Cardiac fibroblast (primary cell): ENCODE measurements around the gene PSMF1.

Experiments
- DNase-seq, 2 donors: peaks; one replicate each; pipeline versions ENCODE4 v3.0.0 to v3.0.0-alpha.2; 2010; ENCODE audit warnings: low read depth in 2 of 2
- H3K4me3 ChIP-seq, 2 donors: replicated peaks in 1 of 2; 1 replicate in 1 of 2; 2 replicates in 1 of 2; pipeline ENCODE4 v1.5.1; 2011; ENCODE audit warnings: low read depth in 2 of 2, low read length in 2 of 2, mild to moderate bottlenecking in 2 of 2, moderate library complexity in 1 of 2
- TF ChIP-seq, protein P1 (sequence below): IDR thresholded peaks from one replicate; pipeline ENCODE4 v1.5.1; 2011; ENCODE audit warnings: low read depth, mild to moderate bottlenecking, low read length, inconsistent platforms

The PSMF1 gene

GRCh38 chr20:1086277-1087213 lies 31.9 kb upstream of the PSMF1 start:
- no peak for DNase-seq
- H3K4me3 ChIP-seq = no peak overlapping the region
- TF ChIP-seq, protein P1, sequence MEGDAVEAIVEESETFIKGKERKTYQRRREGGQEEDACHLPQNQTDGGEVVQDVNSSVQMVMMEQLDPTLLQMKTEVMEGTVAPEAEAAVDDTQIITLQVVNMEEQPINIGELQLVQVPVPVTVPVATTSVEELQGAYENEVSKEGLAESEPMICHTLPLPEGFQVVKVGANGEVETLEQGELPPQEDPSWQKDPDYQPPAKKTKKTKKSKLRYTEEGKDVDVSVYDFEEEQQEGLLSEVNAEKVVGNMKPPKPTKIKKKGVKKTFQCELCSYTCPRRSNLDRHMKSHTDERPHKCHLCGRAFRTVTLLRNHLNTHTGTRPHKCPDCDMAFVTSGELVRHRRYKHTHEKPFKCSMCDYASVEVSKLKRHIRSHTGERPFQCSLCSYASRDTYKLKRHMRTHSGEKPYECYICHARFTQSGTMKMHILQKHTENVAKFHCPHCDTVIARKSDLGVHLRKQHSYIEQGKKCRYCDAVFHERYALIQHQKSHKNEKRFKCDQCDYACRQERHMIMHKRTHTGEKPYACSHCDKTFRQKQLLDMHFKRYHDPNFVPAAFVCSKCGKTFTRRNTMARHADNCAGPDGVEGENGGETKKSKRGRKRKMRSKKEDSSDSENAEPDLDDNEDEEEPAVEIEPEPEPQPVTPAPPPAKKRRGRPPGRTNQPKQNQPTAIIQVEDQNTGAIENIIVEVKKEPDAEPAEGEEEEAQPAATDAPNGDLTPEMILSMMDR = no peak

- TF ChIP-seq, protein P1 = no peak
- DNase-seq = no peak
These were observed 31.0 kb upstream of the PSMF1 start for GRCh38 chr20:1087311-1087905.

DNA sequence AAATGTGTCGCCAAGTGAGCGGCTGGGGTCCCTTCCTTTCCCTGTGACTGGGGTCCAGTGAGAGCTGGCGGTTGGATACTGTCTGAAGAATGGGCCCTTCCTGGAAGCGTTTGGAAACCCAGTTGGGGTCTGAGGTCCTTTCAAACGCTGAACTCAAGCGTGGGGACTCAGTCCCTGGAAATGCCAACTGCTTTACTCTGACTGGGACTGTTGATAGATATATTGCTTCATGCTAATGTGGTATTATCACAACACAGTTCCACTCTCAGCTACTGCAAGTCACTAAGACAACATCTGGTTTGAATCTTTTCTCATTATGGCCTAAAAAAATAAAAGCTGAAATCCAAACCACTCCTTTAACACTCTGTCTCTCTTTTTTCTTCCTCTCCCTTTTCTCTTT lies 23.7 kb upstream of the PSMF1 start:
- TF ChIP-seq, protein P1 = no peak
- H3K4me3 ChIP-seq = no peak overlapping the region
- DNase-seq = no peak

More at GRCh38 chr20:1087311-1087905, 31.0 kb upstream of the PSMF1 start:
- H3K4me3 ChIP-seq = no peak overlapping the region

GRCh38 chr20:1101533-1101932 lies 16.9 kb upstream of the PSMF1 start:
- H3K4me3 ChIP-seq = no peak overlapping the region
- no peak for DNase-seq
- TF ChIP-seq, protein P1 = no peak

DNA sequence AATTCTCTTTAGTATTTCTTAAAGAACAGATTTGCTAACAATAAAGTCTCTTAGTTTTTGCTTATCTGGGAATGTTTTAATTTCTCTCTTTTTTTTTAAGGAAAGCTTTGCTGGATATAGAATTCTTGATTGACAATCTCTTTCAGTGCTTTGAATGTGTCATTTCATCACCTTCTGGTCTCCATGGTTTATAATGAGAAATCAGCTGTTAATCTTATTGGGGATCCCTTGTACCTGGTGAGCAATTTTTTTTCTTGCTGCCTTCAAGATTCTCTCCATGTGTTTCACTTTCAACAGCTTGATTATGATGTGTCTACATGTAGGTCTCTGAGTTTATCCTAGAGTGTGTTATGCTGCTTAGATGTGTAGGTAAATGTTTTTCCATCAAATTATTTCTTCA lies 16.4 kb upstream of the PSMF1 start:
- H3K4me3 ChIP-seq = no peak overlapping the region
- TF ChIP-seq, protein P1 = no peak
- no peak for DNase-seq

GRCh38 chr20:1103751-1104150 lies 14.7 kb upstream of the PSMF1 start:
- TF ChIP-seq, protein P1 = no peak
- H3K4me3 ChIP-seq = no peak overlapping the region
- DNase-seq = no peak
